GM19025 (cell line): ENCODE data around the gene ENTHD1.
"Not testable (repeated sequence)": the region's sequence is repeated elsewhere in the genome, so short reads cannot be mapped to it uniquely, and the experiment has no call there.

Experiments
- ATAC-seq: cut with Tn5 transposase; IDR thresholded peaks from one replicate; pipeline ENCODE4 v1.9.1; 2021; ENCODE audit warnings: mild to moderate bottlenecking, low read depth, moderate library complexity; ENCODE audit not compliant: unreplicated experiment

ENTHD1 gene

DNA sequence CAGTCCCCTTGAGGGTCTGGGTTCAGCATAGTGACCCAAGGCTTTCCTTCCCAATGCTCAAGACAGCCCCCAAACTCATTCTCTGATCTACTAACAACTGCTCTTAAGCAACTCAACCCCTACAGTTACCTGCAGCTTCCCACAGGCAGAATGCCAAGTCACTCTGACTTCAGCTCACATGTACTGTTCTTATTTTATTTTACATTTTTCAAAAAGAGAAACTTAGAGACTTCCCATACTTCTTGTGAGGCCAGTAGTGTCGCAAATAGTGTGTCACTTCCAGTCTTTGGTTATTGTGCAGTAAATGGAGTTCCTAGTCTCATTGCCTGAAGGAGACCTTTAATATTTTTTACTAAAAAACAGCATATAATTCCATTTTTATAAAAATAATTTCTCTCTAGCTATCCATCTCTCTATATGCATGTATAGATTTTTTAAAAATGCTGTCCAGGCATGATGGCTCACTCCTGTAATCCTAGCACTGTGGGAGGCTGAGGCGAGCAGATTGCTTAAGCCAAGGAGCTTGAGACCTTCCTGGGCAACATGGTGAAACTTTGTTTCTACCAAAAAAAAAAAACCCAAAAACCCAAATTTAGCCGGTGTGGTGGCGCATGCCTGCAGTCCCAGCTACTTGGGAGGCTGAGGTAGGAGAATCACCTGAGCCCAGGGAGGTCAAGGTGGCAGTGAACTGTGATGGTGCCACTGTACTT is 41.8 kb downstream of the ENTHD1 start:
- no peak for ATAC-seq

DNA sequence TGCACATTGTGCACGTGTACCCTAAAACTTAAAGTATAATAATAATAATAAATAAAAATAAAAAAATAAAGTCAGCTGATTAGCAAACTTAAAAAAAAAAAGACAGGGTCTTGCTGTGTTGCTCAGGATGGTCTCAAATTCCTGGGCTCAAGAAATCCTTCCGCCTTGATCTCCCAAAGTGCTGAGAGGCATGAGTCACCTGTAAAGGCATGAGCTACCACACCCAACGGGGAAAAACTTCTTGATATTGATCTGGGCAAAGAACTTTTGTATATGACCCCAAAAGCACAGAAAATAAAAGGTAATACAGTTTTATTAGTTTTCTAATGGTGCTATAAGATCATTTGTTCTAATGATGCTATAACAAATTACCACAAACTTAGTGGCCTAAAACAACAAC is 46.1 kb downstream of the ENTHD1 start:
- no peak for ATAC-seq

DNA sequence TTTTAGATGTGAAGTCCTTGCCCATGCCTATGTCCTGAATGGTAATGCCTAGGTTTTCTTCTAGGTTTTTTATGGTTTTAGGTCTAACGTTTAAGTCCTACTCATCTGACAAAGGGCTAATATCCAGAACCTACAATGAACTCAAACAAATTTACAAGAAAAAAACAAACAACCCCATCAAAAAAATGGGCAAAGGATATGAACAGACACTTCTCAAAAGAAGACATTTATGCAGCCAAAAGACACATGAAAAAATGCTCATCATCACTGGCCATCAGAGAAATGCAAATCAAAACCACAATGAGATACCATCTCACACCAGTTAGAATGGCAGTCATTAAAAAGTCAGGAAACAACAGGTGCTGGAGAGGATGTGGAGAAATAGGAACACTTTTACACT is 47.0 kb downstream of the ENTHD1 start:
- ATAC-seq = not testable (repeated sequence)

DNA sequence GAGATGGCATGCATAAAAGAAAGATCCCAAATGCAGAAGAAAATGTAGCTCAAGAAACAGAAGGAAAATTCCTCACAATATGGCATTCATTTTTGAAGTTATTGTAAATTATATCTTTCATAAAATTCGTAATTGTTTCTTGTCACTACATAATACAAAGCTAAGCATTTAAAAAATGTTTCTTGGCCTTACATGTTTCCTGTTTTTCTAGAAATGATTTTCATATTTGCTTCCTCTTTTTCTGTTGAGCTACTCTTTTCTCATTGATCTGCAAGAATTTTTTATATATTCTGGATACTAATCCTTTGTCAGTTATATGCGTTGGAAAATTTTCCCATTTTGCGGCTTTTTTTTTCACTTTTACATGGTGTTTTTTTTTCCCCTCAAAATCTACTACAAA is 48.0 kb downstream of the ENTHD1 start:
- ATAC-seq = no peak

DNA sequence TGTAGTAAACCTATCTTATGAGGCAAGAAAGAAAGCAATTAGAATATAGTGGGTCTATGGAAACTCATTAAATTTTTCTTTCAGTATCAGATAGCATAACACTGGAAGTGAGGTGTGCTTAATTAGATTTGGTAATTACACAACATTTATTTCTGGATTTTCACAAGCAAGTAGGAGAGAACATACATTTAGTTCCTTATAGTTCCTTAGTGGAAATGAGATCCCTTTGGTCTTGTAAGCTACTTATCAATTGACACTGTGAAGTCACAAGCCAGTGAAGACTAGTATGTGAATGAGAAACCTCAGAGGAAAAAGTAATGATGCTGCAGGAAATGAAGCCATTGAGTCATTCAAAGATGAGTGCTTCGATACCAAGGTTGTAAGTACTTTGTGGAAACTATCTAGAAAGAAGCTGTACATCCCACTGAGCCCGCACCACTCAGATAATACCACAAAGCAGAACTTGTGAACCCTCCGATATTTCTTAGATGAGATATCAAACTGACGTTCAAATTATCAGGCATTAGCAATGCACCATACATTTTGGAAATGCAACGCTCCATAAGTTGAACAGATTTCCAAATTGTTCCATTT is 53.5 kb downstream of the ENTHD1 start:
- no peak for ATAC-seq

DNA sequence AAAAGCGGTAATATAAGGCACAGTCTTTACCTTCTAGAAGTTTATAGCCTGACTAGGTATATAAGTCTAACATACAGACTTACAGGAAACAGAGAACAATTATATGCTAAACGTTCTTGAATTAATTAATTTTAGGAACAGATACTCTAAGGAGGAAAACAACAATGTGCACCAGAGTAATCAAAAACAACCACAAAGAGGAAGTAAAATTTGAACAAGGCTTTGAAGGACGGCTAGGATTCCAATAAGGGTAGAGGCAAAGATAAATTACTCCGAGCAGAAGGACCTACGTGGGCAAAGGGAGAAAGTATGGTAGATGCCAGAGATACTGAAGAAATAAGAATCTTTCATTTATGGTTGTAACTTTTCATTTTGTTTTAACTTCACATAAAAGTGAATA is 54.4 kb downstream of the ENTHD1 start:
- no peak for ATAC-seq

DNA sequence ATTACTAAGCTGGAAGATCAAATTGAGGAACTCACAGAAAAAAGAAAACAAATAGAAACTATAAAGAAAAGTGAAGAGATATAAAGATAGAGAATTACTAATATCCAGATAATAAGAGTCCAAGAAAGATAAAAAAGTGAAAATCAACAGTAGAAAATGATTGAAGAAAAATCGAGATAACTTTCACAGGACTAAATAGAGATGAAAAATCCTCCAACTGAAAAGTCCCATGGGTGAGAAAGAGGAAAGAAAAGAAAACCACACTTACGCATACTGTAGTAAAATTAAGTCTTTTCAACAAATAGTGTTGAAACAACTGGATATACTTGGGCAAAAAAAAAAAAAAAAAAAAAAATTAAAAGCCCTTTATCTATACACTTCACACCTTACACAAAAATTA is 60.0 kb downstream of the ENTHD1 start:
- no peak for ATAC-seq

DNA sequence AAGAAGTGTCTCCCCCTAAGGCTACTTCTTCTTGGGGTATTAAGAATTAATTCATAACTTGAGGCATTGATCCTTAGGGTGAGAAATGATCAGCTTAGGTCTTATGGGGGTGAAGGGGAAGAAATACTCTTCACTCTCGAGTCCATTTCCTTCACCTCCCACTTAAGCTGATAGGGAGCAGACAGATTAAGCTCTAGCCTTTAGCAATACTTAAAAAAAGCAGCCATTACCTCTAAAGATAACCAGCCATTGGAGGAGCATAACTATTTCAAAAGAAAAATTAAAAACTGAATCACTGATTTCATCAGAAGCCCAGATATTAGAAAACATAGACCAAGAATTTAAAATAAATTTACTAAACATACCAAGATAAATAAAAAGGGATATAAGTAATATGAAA is 60.5 kb downstream of the ENTHD1 start:
- no peak for ATAC-seq

DNA sequence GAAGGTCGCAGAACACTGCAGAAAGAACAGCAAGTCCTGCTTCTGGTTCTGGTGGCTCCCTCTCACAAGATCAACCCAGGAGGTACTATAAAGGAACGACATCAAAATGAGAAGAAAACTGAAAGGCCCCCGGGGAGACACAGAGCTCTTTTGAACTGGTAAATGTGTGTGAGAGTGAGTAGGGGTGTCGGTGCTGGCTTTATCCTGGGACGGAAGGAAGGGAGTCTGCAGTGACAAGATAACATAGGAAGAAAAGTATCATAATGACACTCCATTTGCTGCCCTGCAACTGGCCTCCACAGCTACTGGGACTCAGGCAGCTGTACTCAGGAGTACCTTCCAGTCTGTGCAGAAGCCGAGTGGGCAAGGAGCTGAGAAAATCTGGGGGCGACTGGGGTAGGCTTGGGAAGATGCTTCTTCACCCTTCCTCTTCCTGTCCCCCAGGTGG is 60.9 kb downstream of the ENTHD1 start:
- no peak for ATAC-seq

DNA sequence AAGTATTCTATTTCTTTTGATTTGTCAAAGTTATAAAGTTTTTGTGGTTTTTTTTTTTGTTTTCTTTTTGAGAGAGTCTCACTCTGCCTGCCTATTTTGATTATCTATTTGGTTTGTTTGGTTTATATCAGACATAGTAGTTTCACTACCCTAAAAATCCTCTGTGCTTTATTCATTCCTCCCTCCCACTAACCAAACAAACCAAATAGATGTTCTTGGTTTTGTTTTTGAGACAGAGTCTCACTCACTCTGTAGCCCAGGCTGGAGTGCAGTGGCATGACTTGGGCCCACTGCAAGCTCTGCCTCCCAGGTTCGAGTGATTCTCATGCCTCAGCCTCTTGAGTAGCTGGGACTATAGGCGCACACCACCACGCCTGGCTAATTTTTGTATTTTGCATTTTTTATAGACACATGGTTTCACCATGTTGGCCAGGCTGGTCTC is 67.9 kb downstream of the ENTHD1 start:
- no peak for ATAC-seq

DNA sequence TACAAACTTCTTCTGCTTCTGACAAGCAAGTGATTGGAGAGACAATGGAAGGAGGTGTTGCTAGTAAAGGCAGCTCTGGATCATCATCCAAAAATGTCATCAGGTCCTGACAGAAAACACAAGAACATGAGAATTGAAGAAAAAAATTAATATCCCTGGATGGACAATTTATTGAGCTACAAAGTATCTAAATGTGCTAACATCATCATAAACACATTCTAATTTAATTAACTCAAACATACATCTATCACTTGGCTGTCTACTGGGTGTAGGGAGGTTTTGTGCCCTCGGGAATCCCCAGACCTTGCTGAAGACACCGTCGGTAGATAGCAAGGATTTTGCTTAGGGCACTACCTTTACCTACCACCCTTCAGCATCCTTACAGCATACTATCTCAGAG is 72.6 kb downstream of the ENTHD1 start:
- no peak for ATAC-seq

DNA sequence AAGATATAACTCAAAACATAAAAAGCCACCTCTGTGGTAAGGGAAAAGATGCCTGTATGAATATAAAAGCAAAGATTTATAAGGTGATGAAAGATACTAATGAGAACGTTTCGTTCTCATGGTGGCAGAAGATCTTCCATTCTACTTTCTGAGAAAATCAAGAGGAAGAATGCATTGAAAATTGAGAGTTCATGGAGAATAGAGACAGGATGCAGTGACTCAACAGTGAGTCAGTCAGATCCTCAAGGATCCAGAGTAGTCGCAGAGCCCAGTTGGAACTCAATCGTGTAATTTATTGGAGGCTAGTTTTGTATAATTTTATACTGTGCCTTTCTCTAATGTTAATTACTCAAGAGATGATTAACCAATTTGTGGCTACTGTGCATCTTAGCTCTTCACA is 73.3 kb downstream of the ENTHD1 start:
- ATAC-seq = no peak

DNA sequence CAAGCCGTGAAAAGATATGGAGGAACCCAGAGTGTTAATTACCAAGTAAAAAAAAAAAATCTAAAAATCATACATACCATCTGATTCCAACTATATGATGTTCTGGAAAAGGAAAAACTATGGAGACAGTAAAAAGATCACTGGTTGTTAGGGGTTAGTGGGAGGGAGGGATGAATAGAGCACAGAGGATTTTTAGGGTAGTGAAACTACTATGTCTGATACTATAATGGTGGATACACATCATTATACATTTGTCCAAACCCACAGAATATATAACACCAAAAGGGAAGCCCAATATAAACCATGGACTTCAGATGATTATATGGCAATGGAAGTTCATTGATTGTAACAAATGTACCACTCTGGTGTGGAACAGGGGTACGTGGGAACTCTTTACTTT is 74.1 kb downstream of the ENTHD1 start:
- ATAC-seq = no peak

DNA sequence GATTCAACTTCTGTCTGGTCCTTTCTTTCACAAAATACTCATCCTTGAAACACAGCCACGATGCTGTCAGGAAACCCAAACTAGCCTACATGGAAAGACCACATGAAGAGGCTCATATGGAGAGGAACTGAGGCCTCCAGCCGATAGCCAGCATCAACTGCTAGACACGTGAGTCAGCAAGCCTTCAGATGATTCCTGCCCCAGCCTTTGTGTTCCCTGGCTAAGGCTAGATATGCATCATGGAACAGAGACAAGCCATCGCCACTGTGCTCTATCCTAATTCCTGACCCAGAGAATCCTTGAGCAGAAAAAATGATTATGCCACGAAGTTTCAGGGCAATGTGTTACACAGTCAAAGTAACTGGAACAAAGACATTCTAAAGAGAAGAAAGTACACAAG is 75.5 kb downstream of the ENTHD1 start:
- no peak for ATAC-seq

DNA sequence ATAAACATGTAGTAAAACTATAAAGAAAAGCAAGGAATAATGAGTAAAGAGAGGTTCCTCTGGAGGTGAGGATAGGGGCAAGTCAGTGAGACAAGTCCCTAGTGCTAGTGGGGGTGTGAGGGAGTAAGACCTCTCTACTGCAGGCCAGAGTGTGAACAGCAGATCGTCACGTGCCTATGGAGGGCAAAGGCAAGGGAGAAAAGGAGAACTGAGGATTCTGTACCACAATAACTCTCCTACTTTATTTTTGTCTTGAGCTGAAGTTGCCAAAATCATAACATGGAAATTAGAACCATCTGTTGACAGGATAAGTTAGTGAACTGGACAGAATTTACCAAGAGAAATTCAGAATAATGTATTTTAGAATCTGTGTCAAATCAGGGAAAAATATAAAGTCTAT is 77.6 kb downstream of the ENTHD1 start:
- ATAC-seq = no peak

DNA sequence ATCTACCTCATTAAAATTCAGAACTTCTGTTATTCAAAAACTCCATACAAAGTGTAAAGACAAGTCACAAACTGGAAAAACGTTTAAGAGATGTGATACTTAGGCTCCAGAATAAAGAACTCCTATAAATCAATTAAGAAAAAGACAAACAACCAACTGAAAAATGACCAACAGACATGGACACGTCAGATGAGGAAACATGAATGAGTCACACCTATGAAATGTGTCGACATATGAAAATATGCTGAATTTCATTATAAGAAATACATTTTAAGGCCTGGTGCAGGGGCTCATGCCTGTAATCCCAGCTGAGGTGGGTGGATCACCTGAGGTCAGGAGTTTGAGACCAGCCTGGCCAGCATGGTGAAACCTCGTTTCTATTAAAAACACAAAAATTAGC is 78.7 kb downstream of the ENTHD1 start:
- ATAC-seq = no peak

DNA sequence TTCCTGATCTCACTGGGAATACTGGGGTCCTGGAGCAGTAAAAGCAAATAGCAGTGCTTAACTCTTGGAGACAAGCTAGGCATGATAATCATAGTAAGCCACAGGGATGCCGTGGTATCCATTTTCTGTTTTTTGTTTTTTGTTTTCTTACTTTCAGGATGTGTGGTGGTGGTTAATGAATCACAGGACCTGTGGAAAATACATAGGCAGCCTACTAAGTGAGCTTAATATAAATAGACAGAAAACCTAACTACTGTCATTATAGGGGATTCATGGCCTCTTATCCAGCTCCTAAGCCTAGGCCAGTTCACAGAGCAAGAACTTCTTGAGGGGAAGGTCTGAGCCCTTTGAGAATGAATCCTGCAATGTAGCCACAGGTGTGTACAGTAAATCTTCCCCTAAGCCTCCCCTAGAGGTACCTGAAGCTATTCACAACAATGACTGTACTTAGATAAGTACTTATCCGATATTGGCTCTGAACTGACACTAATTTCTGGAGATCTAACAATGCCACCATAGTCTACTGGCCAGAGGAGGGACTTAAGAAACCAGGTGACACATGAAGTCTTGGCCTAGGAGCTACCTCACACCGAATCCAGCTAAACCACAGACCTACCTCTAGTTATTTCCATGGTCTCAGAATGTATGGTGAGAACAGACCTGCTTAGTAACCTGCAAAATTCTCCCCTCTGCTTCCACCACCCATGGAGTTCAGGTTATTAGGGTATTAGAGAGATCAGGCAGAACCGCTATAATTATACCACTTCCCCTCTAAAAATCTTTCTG is 83.6 kb downstream of the ENTHD1 start:
- no peak for ATAC-seq

DNA sequence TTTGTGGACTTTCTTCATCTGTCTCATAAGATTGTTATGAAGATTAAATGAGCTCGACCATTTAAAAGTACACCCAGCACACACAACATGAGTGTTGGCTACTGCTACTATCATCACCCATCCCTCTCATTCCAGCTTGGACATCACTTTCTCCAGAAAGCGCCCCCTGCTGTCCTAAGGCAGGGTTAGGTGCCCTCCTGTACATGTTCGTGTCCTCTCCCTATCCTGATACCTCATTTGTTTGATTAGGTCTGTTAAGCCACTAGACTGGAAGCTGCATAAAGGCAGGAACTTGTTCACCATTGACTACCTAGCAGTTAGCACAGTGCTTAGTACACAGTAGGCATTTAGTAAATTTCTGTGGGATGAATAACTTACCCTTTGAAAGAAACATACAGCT is 85.5 kb downstream of the ENTHD1 start:
- no peak for ATAC-seq

DNA sequence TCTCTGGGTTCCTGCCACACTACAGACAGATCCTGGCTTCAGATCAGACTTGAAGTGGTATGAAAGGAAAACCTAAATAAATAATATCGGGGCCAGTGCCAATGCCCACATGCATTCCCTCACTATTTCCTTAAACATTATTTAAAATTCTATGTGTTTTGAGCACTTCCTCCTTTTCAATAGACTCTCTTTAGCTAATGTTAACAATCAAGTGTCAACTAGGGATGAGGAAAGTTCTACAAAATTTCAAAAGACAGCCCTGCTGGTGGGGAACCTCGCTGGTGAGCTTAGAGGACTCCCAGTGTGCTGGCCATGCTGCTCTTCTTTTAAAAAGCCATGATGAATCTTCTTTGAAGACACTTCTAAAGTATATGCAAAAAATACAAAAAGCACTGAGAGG is 87.5 kb downstream of the ENTHD1 start:
- no peak for ATAC-seq

DNA sequence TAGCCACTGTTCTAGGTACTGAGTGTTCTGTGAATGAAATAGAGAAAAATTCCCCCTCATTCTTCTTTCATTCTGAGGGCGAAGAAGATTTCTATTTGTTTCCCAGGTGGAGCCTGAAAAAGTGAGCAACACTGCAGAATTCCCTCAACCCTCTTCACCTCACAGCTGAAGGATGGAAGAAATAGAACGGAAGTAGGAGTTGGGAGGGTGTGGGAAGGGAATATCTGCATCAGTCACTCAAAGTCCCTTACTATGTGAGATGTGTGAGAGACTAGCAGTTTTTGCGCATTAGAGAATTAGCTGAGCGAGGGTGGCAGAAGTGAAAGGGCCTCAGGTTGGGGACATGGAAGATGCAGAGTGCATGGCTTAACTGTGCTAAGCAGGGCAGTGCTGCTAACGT is 88.4 kb downstream of the ENTHD1 start:
- no peak for ATAC-seq

DNA sequence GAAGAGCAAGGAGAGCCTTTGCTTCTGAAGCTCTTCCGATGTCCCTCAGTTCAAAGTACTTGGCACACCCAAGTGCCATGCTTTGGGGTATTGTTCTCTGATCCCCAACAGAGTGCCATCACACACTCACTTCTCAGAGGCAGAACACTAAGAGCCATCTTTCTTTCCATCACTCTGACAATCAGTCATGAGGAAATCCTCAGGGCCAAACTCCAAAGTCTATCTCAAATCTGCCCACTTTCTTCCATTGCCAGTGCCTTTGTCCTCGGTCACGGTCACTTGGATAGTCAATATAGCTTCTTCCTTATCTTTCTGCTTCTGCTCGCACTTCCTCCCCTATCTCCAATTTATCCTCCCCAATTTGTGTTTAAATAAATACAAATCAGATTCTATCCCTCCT is 90.9 kb downstream of the ENTHD1 start:
- ATAC-seq = no peak
